ENCODE measurements around the gene KCNH2. TPM values are rescaled to one million over a fixed set of nuclear protein-coding genes. Genes with fewer than 3 reads are reported as not detected.

Gene KCNH2
- total and polyA plus RNA-seq, 2 of the 13 experiments (the other 11 are each of a cell fraction or from before 2014, with no cell fraction given): 0.09 to 0.11 TPM

GRCh38 chr7:150994838-150995510 lies 16.9 kb upstream of the KCNH2 start:
- ATAC-seq: no peak; the same call in 2 of the 3 replicates
- 38% methylated on average over 6 of the region's 19 CpGs for WGBS (ENCODE audit: low lambda C conversion rate)
- POLR2A ChIA-PET: interaction anchor here (2.0 kb wide), 1 partner anchor 10 kb away, joined by 4 read pairs; no protein-coding TSS in a partner anchor
- TF ChIP-seq ZNF138 (CRISPR knock-in tag; IDR thresholded peaks at IDR 0.05; ENCODE audit: low read depth) (no peak), GMEB2 (CRISPR knock-in tag; IDR thresholded peaks at IDR 0.05; ENCODE audit: low read depth) (no peak), RFX5 (IDR thresholded peaks at IDR 0.05; ENCODE audit: low read depth, low read length) (no peak), ZNF784 (CRISPR knock-in tag; IDR thresholded peaks at IDR 0.05; ENCODE audit: borderline replicate concordance) (no peak), ZNF143 (CRISPR knock-in tag; IDR thresholded peaks at IDR 0.05) (0 out of 2 replicates have a peak, but pooled peaks have one; percentile 11), NR0B2 (CRISPR knock-in tag; IDR thresholded peaks at IDR 0.05) (no peak), ZNF501 (CRISPR knock-in tag; IDR thresholded peaks at IDR 0.05) (no peak), ZNF687 (CRISPR knock-in tag; IDR thresholded peaks at IDR 0.05) (peak; percentile 44; the same call in 1 of the 2 replicates), MYPOP (CRISPR knock-in tag; IDR thresholded peaks at IDR 0.05) (no peak), SYNCRIP (IDR thresholded peaks at IDR 0.05; ENCODE audit: insufficient read depth, low read depth, low read length) (no peak)
- Histone ChIP-seq H3K9me3 (ENCODE audit: low read length) (no peaks in the 10 kb centered on the region), H4K20me1 (ENCODE audit: insufficient read depth, low read length) (no peaks in the 10 kb centered on the region), H3K27me3 (ENCODE audit: control insufficient read depth in 1 of 2, insufficient read depth in 2 of 2, low read length in 2 of 2) (peaks cover 4 to 28% of the 10 kb centered on the region in 2 experiments; a peak in 4 of 5 replicates), H3K4me3 (replicated peaks in 1 of 3; ENCODE audit: insufficient read depth in 1 of 3, low read depth in 2 of 3, low read length in 3 of 3) (0 out of 6 replicates have a peak overlapping the region, but pooled peaks of 1 of the 3 experiments have one; percentile 43), H3K36me3 (replicated peaks in 1 of 2; ENCODE audit: control insufficient read depth in 1 of 2, insufficient read depth in 2 of 2, low read length in 2 of 2) (no peaks in the 10 kb centered on the region), H2AFZ (ENCODE audit: low read length) (no peak overlapping the region), H3K9ac (ENCODE audit: insufficient read depth, low read depth, low read length) (no peak overlapping the region), H3K4me1 (ENCODE audit: insufficient read depth, low read length) (peaks cover 11% of the 10 kb centered on the region; the same call in 1 of the 2 replicates), H3K27ac (ENCODE audit: extremely low read length, insufficient read depth, low read length) (no peak overlapping the region), H3K79me2 (ENCODE audit: insufficient read depth, low read length) (no peaks in the 10 kb centered on the region), H3K4me2 (ENCODE audit: low read depth, low read length) (peak overlapping the region; percentile 39; the same call in 1 of the 2 replicates)
- CTCF ChIA-PET (ENCODE audit: low intra/inter-chr PET ratio, low total read pairs): no interaction called here
- in situ Hi-C loops (cut with HindIII; ENCODE audit: extremely low pct_ligation_motif_present, low pct_unique_long_range_greater_than_20kb): no loop called here
- BruUV-seq (replicated peaks): no TSS peak
- intact Hi-C loops (cut with micrococcal nuclease; ENCODE audit: unreplicated experiment): no loop called here
- no peak for FAIRE-seq
- no peak for DNase-seq (ENCODE audit: low spot score)

Data from HepG2 (cell line).